Right lobe of liver (tissue), 4 donors: Measurements from ENCODE around the gene MAML2.

ENCODE experiments used
- CTCF ChIP-seq, 4 donors: fragments of 200-600 bp in 3 of 4; fragments of 450-650 bp in 1 of 4; IDR thresholded peaks; one replicate each; pipeline versions ENCODE4 v1.5.1 to v1.8.0; 2016 to 2022; ENCODE audit warnings: antibody characterized with exemption in 4 of 4, mild to moderate bottlenecking in 2 of 4
- POLR2A ChIP-seq: fragments of 450-650 bp; IDR thresholded peaks from one replicate; pipeline ENCODE4 v1.6.1; 2017; ENCODE audit warnings: antibody characterized with exemption, mild to moderate bottlenecking
- donor health status: DM: no; HTN: no; CAD: no.
- donor health status: DM: no; HTN: no; CAD: no.
- donor health status: DM: no; HTN: yes; CAD: no.

- no peak for TF ChIP-seq CTCF (IDR thresholded peaks at IDR 0.05)
- no peak for TF ChIP-seq POLR2A
Measured at GRCh38 chr11:96188243-96189006, 154.6 kb downstream of the MAML2 start.
